GM12878 (cell line): ENCODE measurements around the gene SHMT2. TPM values are rescaled to one million over a fixed set of nuclear protein-coding genes. Genes with fewer than 3 reads are reported as not detected.
A peak's percentile ranks its signal among the peaks of the same experiment; 100 is the strongest.

Source experiments
- ATAC-seq: fragments of 200-7000 bp; cut with Tn5 transposase; 3 replicates; pipeline ENCODE4 v1.9.1; 2020; ENCODE audit warnings: mild to moderate bottlenecking, moderate library complexity
- BruUV-seq: library from RNA; stranded (reverse); fragments of 400-500 nt; replicated peaks from 2 replicates; lab custom pipeline; 2021; lab: Mats Ljungman, UMichigan
- CTCF ChIA-PET: fragments of 300-600 bp; sonication (Branson Sonifier 250); formaldehyde crosslinking; extraction: SDS; loops from one replicate; lab custom pipeline; 2021; ENCODE audit warnings: inconsistent platforms; lab: Yijun Ruan, JAX
- POLR2A ChIA-PET: fragments of 350-600 bp; formaldehyde crosslinking; extraction: SDS; loops from one replicate; lab custom pipeline; 2021; ENCODE audit warnings: inconsistent platforms; lab: Charles Lee
- RAD21 ChIA-PET: fragments of 300-600 bp; sonication (Branson Sonifier 250); formaldehyde crosslinking; loops from one replicate; lab custom pipeline; 2023; ENCODE audit warnings: antibody characterized with exemption; ENCODE audit not compliant: unreplicated experiment; lab: Charles Lee
- SMC1A ChIA-PET: fragments of 300-600 bp; sonication (Branson Sonifier 250); formaldehyde crosslinking; loops from one replicate; lab custom pipeline; 2023; ENCODE audit not compliant: unreplicated experiment, uncharacterized antibody; lab: Charles Lee
- DNase-seq: peaks from one replicate; pipeline ENCODE4 v3.0.0-alpha.2; 2011; ENCODE audit warnings: low read depth, low spot score
- FAIRE-seq: peaks from 3 replicates; lab custom pipeline; 2011; peaks lifted over from hg19 to GRCh38; lab: Jason Lieb, UNC
- H2AFZ ChIP-seq: 2 replicates; pipeline ENCODE4 v1.6.0; 2011; ENCODE audit warnings: low read depth, low read length, control low read depth; ENCODE audit not compliant: control insufficient read depth
- H3K27ac ChIP-seq: 2 replicates; pipeline ENCODE4 v1.5.1; 2011; ENCODE audit warnings: control low read depth; ENCODE audit not compliant: control insufficient read depth, insufficient read depth
- H3K27me3 ChIP-seq, 2 experiments: replicated peaks in 1 of 2; 2 replicates each; pipeline versions ENCODE4 v1.6.0 to v1.6.1; 2011; ENCODE audit warnings: low read length in 1 of 2; ENCODE audit not compliant: control insufficient read depth in 2 of 2, insufficient read depth in 2 of 2
- H3K36me3 ChIP-seq, 2 experiments: 2 replicates each; pipeline ENCODE4 v1.5.1; 2011; ENCODE audit warnings: low read length in 1 of 2; ENCODE audit not compliant: control insufficient read depth in 2 of 2, insufficient read depth in 2 of 2
- H3K4me1 ChIP-seq: 2 replicates; pipeline ENCODE4 v1.6.1; 2011; ENCODE audit warnings: mild to moderate bottlenecking, low read length, moderate library complexity, mixed read lengths; ENCODE audit not compliant: control insufficient read depth, insufficient read depth
- H3K4me2 ChIP-seq: 2 replicates; pipeline ENCODE4 v1.6.0; 2011; ENCODE audit warnings: control low read depth; ENCODE audit not compliant: control insufficient read depth, insufficient read depth
- H3K4me3 ChIP-seq: fragments of 200-600 bp; sonication (generic); 2 replicates; pipeline ENCODE4 v1.5.1; 2016
- H3K79me2 ChIP-seq: 2 replicates; pipeline ENCODE4 v1.6.0; 2011; ENCODE audit warnings: low read length; ENCODE audit not compliant: control insufficient read depth, insufficient read depth
- H3K9ac ChIP-seq: 2 replicates; pipeline ENCODE4 v1.8.0; 2011; ENCODE audit warnings: low read length, control low read depth, mixed read lengths; ENCODE audit not compliant: control insufficient read depth, insufficient read depth
- H3K9me3 ChIP-seq: replicated peaks from 3 replicates; pipeline ENCODE4 v1.5.1; 2011; ENCODE audit warnings: mild to moderate bottlenecking, low read length; ENCODE audit not compliant: control insufficient read depth, insufficient read depth
- H4K20me1 ChIP-seq: 2 replicates; pipeline ENCODE4 v1.6.0; 2011; ENCODE audit not compliant: control insufficient read depth, insufficient read depth
- ATF2 ChIP-seq: IDR thresholded peaks from 2 replicates; pipeline ENCODE4 v1.6.1; 2012; ENCODE audit warnings: low read length, inconsistent platforms
- CREM ChIP-seq: IDR thresholded peaks from 2 replicates; pipeline ENCODE4 v1.6.1; 2014; ENCODE audit warnings: antibody characterized with exemption, low read depth
- CUX1 ChIP-seq: IDR thresholded peaks from 2 replicates; pipeline ENCODE4 v1.6.1; 2012; ENCODE audit warnings: improper control_type of control experiment, low read depth, low read length; ENCODE audit not compliant: insufficient replicate concordance
- E2F4 ChIP-seq: IDR thresholded peaks from 2 replicates; pipeline ENCODE4 v1.6.1; 2012; ENCODE audit warnings: low read depth, low read length, improper control_type of control experiment
- NFYA ChIP-seq: IDR thresholded peaks from 2 replicates; pipeline ENCODE4 v1.6.1; 2011; ENCODE audit warnings: low read depth, mild to moderate bottlenecking, low read length, improper control_type of control experiment, borderline replicate concordance
- POLR2A ChIP-seq: IDR thresholded peaks from 2 replicates; pipeline ENCODE4 v1.6.1; 2011; ENCODE audit warnings: low read depth, mild to moderate bottlenecking, low read length
- POU2F2 ChIP-seq: IDR thresholded peaks from 3 replicates; pipeline ENCODE4 v1.6.1; 2011; ENCODE audit warnings: low read depth, mild to moderate bottlenecking, low read length, borderline replicate concordance
- SIN3A ChIP-seq: IDR thresholded peaks from 2 replicates; pipeline ENCODE4 v1.6.1; 2012; ENCODE audit warnings: low read depth, low read length, improper control_type of control experiment
- STAT3 ChIP-seq: IDR thresholded peaks from 2 replicates; pipeline ENCODE4 v1.6.1; 2011; ENCODE audit warnings: low read depth, low read length, improper control_type of control experiment
- TARDBP ChIP-seq: IDR thresholded peaks from 2 replicates; pipeline ENCODE4 v1.6.1; 2016; ENCODE audit warnings: borderline replicate concordance
- TCF12 ChIP-seq: IDR thresholded peaks from 2 replicates; pipeline ENCODE4 v1.6.1; 2011; ENCODE audit warnings: low read depth, mild to moderate bottlenecking, low read length
- ZNF24 ChIP-seq: fragments of 450-650 bp; IDR thresholded peaks from 2 replicates; pipeline ENCODE4 v1.6.1; 2017; ENCODE audit warnings: antibody characterized with exemption, mild to moderate bottlenecking
- ZNF274 ChIP-seq: IDR thresholded peaks from one replicate; pipeline ENCODE4 v1.8.0; 2011; ENCODE audit not compliant: insufficient read length, insufficient read depth
- WGBS: methylation state at CpG from one replicate; pipeline ENCODE4 v1.1.6; 2016; ENCODE audit warnings: low lambda C conversion rate; ENCODE audit not compliant: insufficient replicate concordance, insufficient coverage; ENCODE audit errors: missing lambda C conversion rate; 5-methylcytosine and 5-hydroxymethylcytosine counted together
- in situ Hi-C: fragments of 300-500 bp; cut with MboI; formaldehyde crosslinking; loops from 9 replicates; pipeline ENCODE4 v1.14.3; 2018; ENCODE audit warnings: mixed read lengths
- intact Hi-C: fragments of 100-400 bp; cut with micrococcal nuclease; formaldehyde crosslinking; loops from one replicate; pipeline ENCODE4 v1.14.2; 2022; ENCODE audit not compliant: unreplicated experiment
- polyA plus RNA-seq, 11 experiments: library from polyadenylated mRNA; depleted of rRNA in 4 of 11; unstranded in 6 of 11; stranded (reverse) in 5 of 11; fragments of >200 nt; fragmentation: Nextera tagmentation in 4 of 11; fragmentation: Illumina TruSeq in 1 of 11; extraction: Ambion mirVana in 4 of 11; extraction: Trizol in 1 of 11; gene quantifications; 1 replicate in 1 of 11; 2 replicates in 10 of 11; pipeline versions ENCODE4 v1.2.1 to v1.2.3, GENCODE V29; 2011 to 2016; ENCODE audit warnings: inconsistent platforms in 2 of 11, missing spikeins in 2 of 11, low read depth in 1 of 11
- total RNA-seq, 4 experiments: library from RNA; depleted of rRNA in 3 of 4; stranded (reverse); fragments of >200 nt in 3 of 4; fragmentation: Illumina TruSeq in 1 of 4; extraction: Trizol in 1 of 4; gene quantifications; 2 replicates each; pipeline versions ENCODE4 v1.2.1 to v1.2.3, GENCODE V29; 2013 to 2021

Gene SHMT2
- total and polyA plus RNA-seq, 10 of the 15 experiments (the other 5 are each of a cell fraction or from before 2014, with no cell fraction given): 57.0 to 292 (median 186) TPM

- no peak for TF ChIP-seq ATF2
- TF ChIP-seq TCF12: no peak
- TF ChIP-seq CREM: peak; percentile 76
- no peak for TF ChIP-seq POU2F2
Observed at GRCh38 chr12:57243521-57244311, 14.2 kb downstream of the SHMT2 start (continued).

GRCh38 chr12:57244312-57244696 is 14.8 kb downstream of the SHMT2 start:
- 72% methylated on average over 6 of the region's 6 CpGs for WGBS
- DNase-seq: no peak
- Histone ChIP-seq H3K9ac (no peak overlapping the region), H3K27me3 (peaks cover 5% of the 10 kb centered on the region in 2 experiments; a peak in 3 of 4 replicates), H3K36me3 (no peaks in the 10 kb centered on the region), H3K4me3 (no peak overlapping the region), H3K4me2 (no peak overlapping the region), H4K20me1 (peaks cover 2% of the 10 kb centered on the region; the same call in 1 of the 2 replicates), H3K4me1 (peaks cover 33% of the 10 kb centered on the region), H3K79me2 (no peaks in the 10 kb centered on the region), H2AFZ (no peak overlapping the region), H3K9me3 (no peaks in the 10 kb centered on the region), H3K27ac (no peak overlapping the region)
- CTCF ChIA-PET: interaction anchor here (1.9 to 10.7 kb wide), 5 partner anchors 16 to 209 kb away, joined by 5 to 271 read pairs (median 90); partner anchors contain the start of genes INHBE and SHMT2
- intact Hi-C loops (loop anchor here (5.0 kb wide), 1 partner anchor 122 kb away; no protein-coding TSS in a partner anchor), in situ Hi-C loops (no loop called here)
- RAD21 ChIA-PET: interaction anchor here (1.0 to 14.4 kb wide), 3 partner anchors 15 to 209 kb away, joined by 3 to 85 read pairs (median 7); partner anchors contain the start of genes INHBE and SHMT2
- BruUV-seq: no TSS peak
- no peak for ATAC-seq
- POLR2A ChIA-PET: no interaction called here
- FAIRE-seq: no peak
- SMC1A ChIA-PET: interaction anchor here (1.1 to 8.1 kb wide), 4 partner anchors 13 to 208 kb away, joined by 4 to 55 read pairs (median 4); no protein-coding TSS in a partner anchor
- TF ChIP-seq E2F4 (no peak), TARDBP (no peak), ZNF274 (no peak), STAT3 (no peak), ZNF24 (no peak), NFYA (no peak), SIN3A (no peak), POLR2A (no peak), CUX1 (no peak)
